ENCODE data around the gene CNOT3. TPM values are rescaled to one million over a fixed set of nuclear protein-coding genes. Genes with fewer than 3 reads are reported as not detected.

The CNOT3 gene
- total RNA-seq, 2 donors from 2014 or later, result 22.8 to 54.4 TPM

DNA sequence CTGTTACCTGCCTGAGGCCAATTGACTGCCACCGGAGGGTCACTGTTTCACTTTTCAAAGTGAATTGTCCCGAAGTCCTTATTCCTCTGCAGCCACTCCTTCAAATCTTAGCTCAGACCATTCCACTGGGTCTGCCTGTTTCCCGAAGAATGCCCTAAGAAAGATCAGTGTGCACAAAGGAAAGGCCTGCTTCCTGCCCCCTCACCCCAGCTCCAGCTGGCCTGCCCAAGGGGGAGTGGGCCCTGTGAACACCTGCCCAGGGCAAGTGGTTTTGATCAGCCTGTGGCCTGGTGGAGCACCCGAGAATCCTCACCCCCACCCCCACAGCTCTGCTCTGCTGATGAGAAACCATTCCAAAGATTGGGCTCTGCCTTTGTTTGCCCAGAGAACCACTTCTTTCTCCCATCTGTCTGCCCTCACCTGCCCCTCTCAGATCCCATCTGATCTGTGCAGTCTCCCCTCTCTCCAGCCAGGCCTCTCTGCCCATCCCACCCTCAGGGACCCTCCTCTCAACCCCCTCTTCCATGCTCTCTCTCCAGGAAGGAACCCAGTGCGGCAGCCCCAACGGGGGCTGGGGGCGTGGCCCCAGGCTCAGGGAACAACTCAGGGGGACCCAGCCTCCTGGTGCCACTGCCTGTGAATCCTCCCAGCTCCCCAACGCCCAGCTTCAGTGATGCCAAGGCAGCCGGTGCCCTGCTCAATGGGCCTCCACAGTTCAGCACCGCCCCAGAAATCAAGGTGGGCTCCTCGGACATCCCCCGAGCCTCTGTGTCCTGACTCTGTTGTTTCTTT lies 11.7 kb downstream of the CNOT3 start:
- TF ChIP-seq POLR2AphosphoS5 (IDR thresholded peaks at IDR 0.05) (no peak), POLR2A (IDR thresholded peaks at IDR 0.05) (no peak)
- TF ChIP-seq, protein P1, sequence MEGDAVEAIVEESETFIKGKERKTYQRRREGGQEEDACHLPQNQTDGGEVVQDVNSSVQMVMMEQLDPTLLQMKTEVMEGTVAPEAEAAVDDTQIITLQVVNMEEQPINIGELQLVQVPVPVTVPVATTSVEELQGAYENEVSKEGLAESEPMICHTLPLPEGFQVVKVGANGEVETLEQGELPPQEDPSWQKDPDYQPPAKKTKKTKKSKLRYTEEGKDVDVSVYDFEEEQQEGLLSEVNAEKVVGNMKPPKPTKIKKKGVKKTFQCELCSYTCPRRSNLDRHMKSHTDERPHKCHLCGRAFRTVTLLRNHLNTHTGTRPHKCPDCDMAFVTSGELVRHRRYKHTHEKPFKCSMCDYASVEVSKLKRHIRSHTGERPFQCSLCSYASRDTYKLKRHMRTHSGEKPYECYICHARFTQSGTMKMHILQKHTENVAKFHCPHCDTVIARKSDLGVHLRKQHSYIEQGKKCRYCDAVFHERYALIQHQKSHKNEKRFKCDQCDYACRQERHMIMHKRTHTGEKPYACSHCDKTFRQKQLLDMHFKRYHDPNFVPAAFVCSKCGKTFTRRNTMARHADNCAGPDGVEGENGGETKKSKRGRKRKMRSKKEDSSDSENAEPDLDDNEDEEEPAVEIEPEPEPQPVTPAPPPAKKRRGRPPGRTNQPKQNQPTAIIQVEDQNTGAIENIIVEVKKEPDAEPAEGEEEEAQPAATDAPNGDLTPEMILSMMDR (IDR thresholded peaks at IDR 0.05), result no peak
- no peak overlapping the region for H3K4me3 ChIP-seq
- no peaks in the 10 kb centered on the region for H3K27me3 ChIP-seq (replicated peaks; ENCODE audit: insufficient read depth)
- peaks cover 29 to 81% of the 10 kb centered on the region in 2 donors for H3K36me3 ChIP-seq
- 80% methylated on average over 12 of the region's 12 CpGs for WGBS
- no peak overlapping the region for H3K27ac ChIP-seq
- no peaks in the 10 kb centered on the region for H3K4me1 ChIP-seq (replicated peaks)
- no peaks in the 10 kb centered on the region for H3K9me3 ChIP-seq
- DNase-seq (ENCODE audit: low spot score), result no peak
- intact Hi-C loops (cut with DNase I), result no loop called here

DNA sequence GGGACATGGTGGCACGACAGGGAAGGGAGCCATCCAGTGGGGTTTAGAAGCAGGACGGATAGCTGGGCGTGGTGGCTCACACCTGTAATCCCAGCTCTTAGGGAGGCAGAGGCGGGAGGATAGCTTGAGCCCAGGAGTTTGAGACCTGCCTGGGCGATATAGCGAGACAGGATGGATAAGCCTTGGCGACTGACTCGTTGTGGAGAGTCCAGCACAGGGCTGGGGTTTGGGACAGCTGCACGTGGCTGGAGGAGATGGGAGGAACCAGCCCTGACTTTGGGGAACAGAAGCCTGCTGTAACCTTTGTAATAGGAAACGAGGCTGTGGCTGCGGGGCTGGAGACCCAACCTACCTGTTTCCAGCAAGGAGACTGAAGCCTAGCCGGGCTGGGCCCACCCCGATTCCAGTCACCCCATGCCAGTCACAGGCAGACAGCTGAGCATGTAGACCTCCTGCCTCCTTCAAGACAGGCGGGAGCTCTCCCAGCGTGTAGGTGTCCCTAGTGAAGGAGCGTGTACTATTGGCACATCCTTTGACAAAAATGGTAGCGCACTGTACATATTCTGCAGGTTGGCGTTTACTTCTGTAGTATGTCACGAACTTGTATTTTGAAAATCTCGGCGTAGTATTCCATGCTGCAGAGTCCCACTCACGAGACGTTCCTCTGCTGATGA lies 13.9 kb downstream of the CNOT3 start:
- WGBS, result 84% methylated on average over 23 of the region's 23 CpGs
- H3K36me3 ChIP-seq, result peaks cover 28 to 65% of the 10 kb centered on the region in 2 donors
- DNase-seq (ENCODE audit: low spot score), result no peak
- no peaks in the 10 kb centered on the region for H3K4me1 ChIP-seq (replicated peaks)
- no peaks in the 10 kb centered on the region for H3K27me3 ChIP-seq (replicated peaks; ENCODE audit: insufficient read depth)
- no peak for TF ChIP-seq POLR2AphosphoS5 (IDR thresholded peaks at IDR 0.05)
- TF ChIP-seq, protein P1 (IDR thresholded peaks at IDR 0.05), result no peak
- no peaks in the 10 kb centered on the region for H3K9me3 ChIP-seq
- intact Hi-C loops (cut with DNase I), result no loop called here
- H3K4me3 ChIP-seq, result no peak overlapping the region
- H3K27ac ChIP-seq, result no peak overlapping the region

DNA sequence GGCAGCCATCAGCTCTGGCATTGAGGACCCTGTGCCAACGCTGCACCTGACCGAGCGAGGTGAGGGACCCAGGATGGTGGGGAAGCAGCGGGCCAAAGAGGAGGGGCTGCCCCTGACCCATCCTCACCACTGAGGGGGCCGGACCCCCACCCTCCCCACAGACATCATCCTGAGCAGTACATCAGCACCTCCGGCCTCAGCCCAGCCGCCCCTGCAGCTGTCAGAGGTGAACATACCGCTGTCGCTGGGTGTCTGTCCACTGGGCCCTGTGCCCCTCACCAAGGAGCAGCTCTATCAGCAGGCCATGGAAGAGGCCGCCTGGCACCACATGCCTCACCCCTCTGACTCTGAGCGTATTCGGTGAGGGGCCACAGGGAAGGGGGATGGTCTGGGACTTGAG lies 14.7 kb downstream of the CNOT3 start:
- TF ChIP-seq, protein P1 (IDR thresholded peaks at IDR 0.05), result no peak
- TF ChIP-seq POLR2AphosphoS5 (IDR thresholded peaks at IDR 0.05), result no peak
- no peak for TF ChIP-seq POLR2A (IDR thresholded peaks at IDR 0.05)
- Histone ChIP-seq H3K27me3 (replicated peaks; ENCODE audit: insufficient read depth) (no peaks in the 10 kb centered on the region), H3K4me3 (no peak overlapping the region), H3K4me1 (replicated peaks) (no peaks in the 10 kb centered on the region), H3K9me3 (no peaks in the 10 kb centered on the region), H3K36me3 (peaks cover 25 to 57% of the 10 kb centered on the region in 2 donors), H3K27ac (no peak overlapping the region)
- intact Hi-C loops (cut with DNase I), result no loop called here
- DNase-seq (ENCODE audit: low spot score), result no peak
- WGBS, result 93% methylated on average over 11 of the region's 12 CpGs

DNA sequence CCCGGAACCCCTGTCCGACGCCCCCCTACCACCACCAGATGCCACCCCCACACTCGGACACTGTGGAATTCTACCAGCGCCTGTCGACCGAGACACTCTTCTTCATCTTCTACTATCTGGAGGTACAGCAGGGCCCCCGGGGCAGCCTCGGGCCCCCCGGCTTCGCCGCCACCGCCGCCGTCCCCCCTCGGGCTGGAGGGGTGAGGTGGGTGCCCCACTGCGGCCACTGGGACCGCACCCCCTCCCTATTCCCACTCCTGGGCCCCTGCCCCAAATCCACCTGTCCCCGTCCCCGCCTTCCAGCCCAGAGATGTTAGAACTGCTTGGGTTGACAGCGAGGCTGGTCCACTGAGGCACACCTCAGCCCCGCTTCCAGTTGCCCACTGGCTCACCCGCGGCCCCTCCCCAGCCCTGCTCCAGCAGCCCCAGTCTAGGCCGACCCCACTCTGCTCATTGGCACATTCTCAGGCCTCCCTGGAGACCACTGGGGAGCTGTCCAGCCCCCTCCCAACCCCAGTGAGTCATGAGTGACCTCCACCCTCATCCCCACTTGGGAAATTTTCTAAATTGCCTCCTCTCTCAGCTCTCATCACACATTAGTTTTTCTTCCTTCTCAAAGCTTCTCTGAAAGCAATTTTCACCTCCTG lies 15.4 kb downstream of the CNOT3 start:
- H3K4me3 ChIP-seq, result no peak overlapping the region
- peaks cover 25 to 50% of the 10 kb centered on the region in 2 donors for H3K36me3 ChIP-seq
- no peak overlapping the region for H3K27ac ChIP-seq
- no peaks in the 10 kb centered on the region for H3K27me3 ChIP-seq (replicated peaks; ENCODE audit: insufficient read depth)
- no peak for DNase-seq (ENCODE audit: low spot score)
- 86% methylated on average over 25 of the region's 25 CpGs for WGBS
- intact Hi-C loops (cut with DNase I), result no loop called here
- H3K9me3 ChIP-seq, result no peaks in the 10 kb centered on the region
- TF ChIP-seq, protein P1 (IDR thresholded peaks at IDR 0.05), result no peak
- TF ChIP-seq POLR2AphosphoS5 (IDR thresholded peaks at IDR 0.05) (no peak), POLR2A (IDR thresholded peaks at IDR 0.05) (no peak)
- no peaks in the 10 kb centered on the region for H3K4me1 ChIP-seq (replicated peaks)

All from prostate gland (tissue), 2 donors.